HG02885 (cell line): Measurements from ENCODE around the gene MORF4L1.
A peak's percentile ranks its signal among the peaks of the same experiment; 100 is the strongest.
"Not testable (repeated sequence)": the region's sequence is repeated elsewhere in the genome, so short reads cannot be mapped to it uniquely, and the experiment has no call there.

Source experiments
- ATAC-seq: cut with Tn5 transposase; IDR thresholded peaks from one replicate; pipeline ENCODE4 v1.9.1; 2021; ENCODE audit warnings: mild to moderate bottlenecking; ENCODE audit not compliant: unreplicated experiment, poor library complexity

Gene MORF4L1

GRCh38 chr15:78854833-78855372, 17.8 kb upstream of the MORF4L1 start:
- ATAC-seq: no peak

- no peak for ATAC-seq
Observed at GRCh38 chr15:78855746-78856145, 16.9 kb upstream of the MORF4L1 start.

- peak; percentile 62 for ATAC-seq
Observed at GRCh38 chr15:78859971-78860719, 12.5 kb upstream of the MORF4L1 start.

DNA sequence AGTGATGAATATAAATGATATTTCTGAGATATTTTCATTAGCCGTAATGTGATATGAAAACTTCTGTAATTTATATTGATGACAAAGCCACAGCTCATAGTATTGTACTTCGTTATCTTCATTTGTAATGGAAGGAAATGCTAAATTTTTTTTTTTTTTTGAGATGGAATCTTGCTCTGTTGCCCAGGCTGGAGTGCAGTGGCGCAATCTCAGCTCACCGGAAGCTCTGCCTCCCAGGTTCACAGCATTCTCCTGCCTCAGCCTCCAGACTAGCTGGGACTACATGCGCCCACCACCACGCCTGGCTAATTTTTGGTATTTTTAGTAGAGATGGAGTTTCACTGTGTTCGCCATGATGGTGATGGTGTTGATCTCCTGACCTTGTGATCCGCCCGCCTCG, 7.1 kb upstream of the MORF4L1 start:
- ATAC-seq: not testable (repeated sequence)

DNA sequence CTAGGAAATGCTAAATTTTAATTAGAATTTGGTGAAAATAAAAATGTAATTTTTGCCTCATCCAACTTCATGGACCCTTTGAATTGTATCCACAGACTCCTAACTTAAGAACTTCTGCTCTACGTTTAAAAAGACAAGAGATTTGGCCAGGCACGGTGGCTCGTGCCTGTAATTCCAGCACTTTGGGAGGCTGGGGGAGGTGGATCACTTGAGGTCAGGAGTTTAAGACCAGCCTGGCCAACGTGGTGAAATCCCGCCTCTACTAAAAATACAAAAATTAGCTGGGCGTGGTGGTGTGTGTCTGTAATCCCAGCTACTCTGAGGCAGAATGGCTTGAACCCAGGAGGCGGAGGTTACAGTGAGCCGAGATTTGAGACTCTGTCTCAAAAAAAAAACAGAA, 6.7 kb upstream of the MORF4L1 start:
- not testable (repeated sequence) for ATAC-seq

- no peak for ATAC-seq
Observed at GRCh38 chr15:78866803-78867202, 5.9 kb upstream of the MORF4L1 start.

DNA sequence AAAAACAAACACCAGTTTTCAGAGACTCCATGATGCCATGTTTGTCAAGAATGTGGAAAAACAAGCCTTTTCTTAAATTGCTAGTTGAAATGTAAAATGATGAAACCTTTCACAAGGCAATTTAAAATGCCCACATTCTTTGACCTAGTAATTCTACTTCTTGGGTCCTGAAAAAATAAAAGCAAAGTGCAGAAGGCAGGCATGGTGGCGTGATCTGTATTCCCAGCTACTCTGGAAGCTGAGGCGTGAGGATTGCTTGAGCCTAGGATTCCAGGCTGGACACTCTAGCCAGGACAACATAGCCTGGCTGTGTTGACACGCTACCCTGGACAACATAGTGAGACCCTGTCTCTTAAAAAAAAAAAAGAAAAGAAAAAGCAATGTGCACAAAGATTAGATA, 4.3 kb upstream of the MORF4L1 start:
- ATAC-seq: no peak

- not testable (repeated sequence) for ATAC-seq
Observed at GRCh38 chr15:78871483-78872127, 1.1 kb upstream of the MORF4L1 start.

GRCh38 chr15:78872972-78873792, 492 bp downstream of the MORF4L1 start:
- ATAC-seq: peak; percentile 76

GRCh38 chr15:78873793-78874765, 1.4 kb downstream of the MORF4L1 start:
- ATAC-seq: no peak

GRCh38 chr15:78875107-78875914, 2.6 kb downstream of the MORF4L1 start:
- ATAC-seq: no peak

DNA sequence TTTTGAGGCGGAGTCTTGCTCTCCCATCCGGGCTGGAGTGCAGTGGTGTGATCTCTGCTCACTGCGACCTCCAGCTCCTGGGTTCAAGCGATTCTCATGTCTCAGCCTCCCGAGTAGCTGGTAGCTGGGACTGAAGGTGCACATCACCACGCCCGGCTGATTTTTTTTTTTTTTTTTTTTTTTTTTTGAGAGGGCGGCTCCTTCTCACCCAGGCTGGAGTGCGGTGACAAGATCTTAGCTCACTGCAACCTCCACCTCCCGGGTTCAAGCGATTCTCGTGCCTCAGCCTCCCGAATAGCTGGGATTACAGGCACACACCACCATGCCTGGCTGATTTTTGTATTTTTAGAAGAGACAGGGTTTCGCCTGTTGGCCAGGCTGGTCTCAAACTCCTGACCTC, 4.3 kb downstream of the MORF4L1 start:
- ATAC-seq: not testable (repeated sequence)

DNA sequence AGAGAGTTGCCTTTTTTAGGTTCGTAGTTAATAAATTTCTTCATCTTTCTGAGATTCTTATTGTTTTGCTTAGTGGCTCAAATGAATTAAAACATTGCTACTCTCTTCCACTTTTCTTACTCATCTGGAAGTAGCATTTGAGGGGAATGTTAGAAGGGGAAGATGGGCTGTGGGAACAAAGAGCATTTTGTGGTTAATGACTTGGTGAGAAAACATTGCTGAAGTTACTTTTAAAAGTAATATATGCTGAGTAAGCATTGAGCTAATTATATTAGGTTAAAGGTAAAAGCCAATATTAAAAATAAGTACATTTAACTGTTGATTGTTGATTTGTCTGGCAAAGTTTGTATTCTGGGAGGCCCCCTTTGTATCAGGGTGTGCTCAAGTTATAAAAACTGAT, 5.7 kb downstream of the MORF4L1 start:
- ATAC-seq: no peak

GRCh38 chr15:78879517-78880241, 7.0 kb downstream of the MORF4L1 start:
- ATAC-seq: no peak

GRCh38 chr15:78880242-78880533, 7.5 kb downstream of the MORF4L1 start:
- no peak for ATAC-seq

- ATAC-seq: no peak
Observed at GRCh38 chr15:78880813-78881212, 8.1 kb downstream of the MORF4L1 start.

DNA sequence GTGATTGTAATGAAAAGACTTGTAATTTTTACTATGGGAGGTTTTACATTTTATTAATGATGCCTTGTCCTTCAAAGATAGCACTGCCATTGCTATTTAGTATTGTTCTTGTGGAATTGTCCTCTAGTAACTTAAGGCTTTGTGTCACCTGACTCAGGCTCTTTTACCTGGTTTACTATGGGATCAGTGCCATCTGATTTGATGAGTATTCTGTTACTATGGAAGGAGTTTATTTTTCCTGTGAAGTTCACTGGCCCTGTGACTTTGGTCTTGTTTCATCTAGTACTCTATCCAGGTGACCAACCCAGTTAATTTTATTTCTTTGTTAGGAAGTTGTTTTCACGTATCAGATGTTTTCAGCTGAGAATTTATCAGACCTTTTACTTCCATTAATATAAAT, 9.0 kb downstream of the MORF4L1 start:
- no peak for ATAC-seq

GRCh38 chr15:78889000-78889399, 16.3 kb downstream of the MORF4L1 start:
- no peak for ATAC-seq
